HG03159 (cell line): ENCODE measurements around the gene ASIC2.

Experiments used
- ATAC-seq: cut with Tn5 transposase; IDR thresholded peaks from one replicate; pipeline ENCODE4 v1.9.1; 2021; ENCODE audit warnings: mild to moderate bottlenecking, moderate library complexity; ENCODE audit not compliant: unreplicated experiment

Gene ASIC2

GRCh38 chr17:33166472-33166871 lies 126.6 kb downstream of the ASIC2 start:
- no peak for ATAC-seq

GRCh38 chr17:33164169-33164881 lies 128.8 kb downstream of the ASIC2 start:
- ATAC-seq = no peak

GRCh38 chr17:33163533-33164168 lies 129.4 kb downstream of the ASIC2 start:
- no peak for ATAC-seq

- no peak for ATAC-seq
These were observed 138.1 kb downstream of the ASIC2 start for GRCh38 chr17:33154869-33155455.

- no peak for ATAC-seq
These were observed 140.3 kb downstream of the ASIC2 start for GRCh38 chr17:33152783-33153182.

- ATAC-seq = no peak
These were observed 141.5 kb downstream of the ASIC2 start for GRCh38 chr17:33151565-33151964.

- no peak for ATAC-seq
These were observed 147.2 kb downstream of the ASIC2 start for GRCh38 chr17:33145941-33146340.

GRCh38 chr17:33144837-33145236 lies 148.3 kb downstream of the ASIC2 start:
- ATAC-seq = no peak

- no peak for ATAC-seq
These were observed 150.3 kb downstream of the ASIC2 start for GRCh38 chr17:33142705-33143299.

- ATAC-seq = no peak
These were observed 152.5 kb downstream of the ASIC2 start for GRCh38 chr17:33140413-33141099.

- ATAC-seq = no peak
These were observed 154.5 kb downstream of the ASIC2 start for GRCh38 chr17:33138627-33139026.

GRCh38 chr17:33137426-33137825 lies 155.7 kb downstream of the ASIC2 start:
- no peak for ATAC-seq

GRCh38 chr17:33135691-33136090 lies 157.4 kb downstream of the ASIC2 start:
- ATAC-seq = no peak

- ATAC-seq = no peak
These were observed 161.5 kb downstream of the ASIC2 start for GRCh38 chr17:33131620-33132019.

GRCh38 chr17:33127706-33128105 lies 165.4 kb downstream of the ASIC2 start:
- no peak for ATAC-seq

- no peak for ATAC-seq
These were observed 167.0 kb downstream of the ASIC2 start for GRCh38 chr17:33126086-33126485.

GRCh38 chr17:33125552-33125950 lies 167.5 kb downstream of the ASIC2 start:
- ATAC-seq = no peak

- no peak for ATAC-seq
These were observed 168.1 kb downstream of the ASIC2 start for GRCh38 chr17:33124871-33125551.

- no peak for ATAC-seq
These were observed 168.9 kb downstream of the ASIC2 start for GRCh38 chr17:33124185-33124584.

GRCh38 chr17:33121756-33122155 lies 171.3 kb downstream of the ASIC2 start:
- no peak for ATAC-seq

GRCh38 chr17:33121272-33121671 lies 171.8 kb downstream of the ASIC2 start:
- ATAC-seq = no peak
